SK-N-SH (cell line): ENCODE data around the gene TTC6. TPM values are rescaled to one million over a fixed set of nuclear protein-coding genes. Genes with fewer than 3 reads are reported as not detected.

Experiments
- CTCF ChIA-PET: fragments of 300-600, 350-600 bp; formaldehyde crosslinking; extraction: SDS; loops from one replicate; lab custom pipeline; 2021; lab: Yijun Ruan, JAX
- POLR2A ChIA-PET: fragments of 350-600 bp; sonication (Branson Sonifier 250); formaldehyde crosslinking; extraction: SDS; loops from one replicate; lab custom pipeline; 2020; ENCODE audit warnings: antibody characterized with exemption, inconsistent platforms; lab: Yijun Ruan, JAX
- DNase-seq: peaks from one replicate; pipeline ENCODE4 v3.0.0; 2012
- H2AFZ ChIP-seq: fragments of 200-600 bp; sonication (generic); 2 replicates; pipeline ENCODE4 v1.8.1; 2016; ENCODE audit warnings: antibody characterized with exemption, mild to moderate bottlenecking, low read depth
- H3F3A ChIP-seq: fragments of 200-600 bp; sonication (generic); replicated peaks from 2 replicates; pipeline ENCODE3; 2016; ENCODE audit warnings: antibody characterized with exemption, mild to moderate bottlenecking; ENCODE audit not compliant: insufficient read depth
- H3K27ac ChIP-seq, 2 experiments: fragments of 200-500 bp in 1 of 2; fragments of 200-600 bp in 1 of 2; sonication (Bioruptor generic) in 1 of 2; sonication (generic), shearing (Covaris generic) in 1 of 2; 2 replicates each; pipeline versions ENCODE4 v1.5.1 to v1.6.1; 2014 to 2016; ENCODE audit warnings: low read depth in 2 of 2, inconsistent platforms in 1 of 2, low read length in 1 of 2, mild to moderate bottlenecking in 1 of 2, mixed read lengths in 1 of 2
- H3K27me3 ChIP-seq: fragments of 200-600 bp; sonication (generic), shearing (Covaris generic); 2 replicates; pipeline ENCODE4 v1.6.1; 2016; ENCODE audit warnings: mixed run types; ENCODE audit not compliant: insufficient read depth
- H3K36me3 ChIP-seq, 2 experiments: fragments of 200-500 bp in 1 of 2; fragments of 200-600 bp in 1 of 2; sonication (Bioruptor generic) in 1 of 2; sonication (generic) in 1 of 2; replicated peaks in 1 of 2; 2 replicates each; pipeline versions ENCODE3 to v1.5.1; 2014 to 2016; ENCODE audit warnings: low read length in 1 of 2, mild to moderate bottlenecking in 1 of 2; ENCODE audit not compliant: insufficient read depth in 2 of 2, control insufficient read depth in 1 of 2
- H3K4me1 ChIP-seq, 2 experiments: fragments of 200-500 bp in 1 of 2; fragments of 200-600 bp in 1 of 2; sonication (Bioruptor generic) in 1 of 2; sonication (generic), shearing (Covaris generic) in 1 of 2; 2 replicates each; pipeline versions ENCODE4 v1.5.1 to v1.6.1; 2014 to 2016; ENCODE audit warnings: low read depth in 1 of 2, low read length in 1 of 2, mixed run types in 1 of 2; ENCODE audit not compliant: insufficient read depth in 2 of 2, control insufficient read depth in 1 of 2
- H3K4me2 ChIP-seq: fragments of 200-600 bp; sonication (generic), shearing (Covaris generic); 2 replicates; pipeline ENCODE4 v1.6.1; 2017; ENCODE audit warnings: mixed run types
- H3K4me3 ChIP-seq, 2 experiments: fragments of 200-500 bp in 1 of 2; fragments of 200-600 bp in 1 of 2; sonication (Bioruptor generic) in 1 of 2; sonication (generic), shearing (Covaris generic) in 1 of 2; 2 replicates each; pipeline versions ENCODE4 v1.5.1 to v1.8.1; 2014 to 2016; ENCODE audit warnings: low read depth in 2 of 2, inconsistent platforms in 1 of 2, low read length in 1 of 2, mild to moderate bottlenecking in 1 of 2, mixed read lengths in 1 of 2, moderate library complexity in 1 of 2
- H3K79me2 ChIP-seq: fragments of 200-600 bp; sonication (generic); 2 replicates; pipeline ENCODE4 v1.8.1; 2017; ENCODE audit warnings: mild to moderate bottlenecking; ENCODE audit not compliant: insufficient read depth
- H3K9ac ChIP-seq: fragments of 200-600 bp; sonication (generic); 2 replicates; pipeline ENCODE4 v1.6.1; 2017; ENCODE audit warnings: mixed run types
- H3K9me2 ChIP-seq: fragments of 200-600 bp; sonication (generic); 2 replicates; pipeline ENCODE4 v1.6.1; 2017; ENCODE audit warnings: mixed run types
- H3K9me3 ChIP-seq: fragments of 200-600 bp; sonication (generic); 2 replicates; pipeline ENCODE4 v1.6.1; 2017; ENCODE audit warnings: mixed run types, mild to moderate bottlenecking, moderate library complexity
- H4K20me1 ChIP-seq: fragments of 200-600 bp; sonication (generic); 2 replicates; pipeline ENCODE4 v1.6.1; 2017; ENCODE audit warnings: mild to moderate bottlenecking, mixed run types; ENCODE audit not compliant: insufficient read depth
- CHD2 ChIP-seq: fragments of 150-350 bp; IDR thresholded peaks from 2 replicates; pipeline ENCODE4 v1.6.1; 2018; ENCODE audit warnings: low read length; ENCODE audit not compliant: partially characterized antibody
- ELF1 ChIP-seq: IDR thresholded peaks from 2 replicates; pipeline ENCODE4 v1.4.0; 2012
- EP300 ChIP-seq, 2 experiments: IDR thresholded peaks; 2 replicates each; pipeline versions ENCODE4 v1.4.0 to v1.6.1; 2012; ENCODE audit warnings: borderline replicate concordance in 1 of 2, low read depth in 1 of 2, low read length in 1 of 2
- FOSL2 ChIP-seq: IDR thresholded peaks from 2 replicates; pipeline ENCODE4 v1.4.0; 2012; ENCODE audit warnings: low read depth, mild to moderate bottlenecking, moderate library complexity, borderline replicate concordance
- FOXJ3 ChIP-seq: sonication (generic); formaldehyde crosslinking; IDR thresholded peaks from 2 replicates; pipeline ENCODE4 v1.5.1; 2020; ENCODE audit warnings: mild to moderate bottlenecking, missing genetic modification reagents
- JUND ChIP-seq: IDR thresholded peaks from 2 replicates; pipeline ENCODE4 v1.4.0; 2012
- MXI1 ChIP-seq: IDR thresholded peaks from 2 replicates; pipeline ENCODE4 v1.6.1; 2012; ENCODE audit warnings: mild to moderate bottlenecking, low read depth, low read length, improper control_type of control experiment
- NFIC ChIP-seq: IDR thresholded peaks from 2 replicates; pipeline ENCODE4 v1.4.0; 2012; ENCODE audit warnings: borderline replicate concordance
- NRF1 ChIP-seq: IDR thresholded peaks from 2 replicates; pipeline ENCODE4 v1.6.1; 2012; ENCODE audit warnings: low read depth, mild to moderate bottlenecking, low read length
- PBX3 ChIP-seq: IDR thresholded peaks from 2 replicates; pipeline ENCODE4; 2012
- POLR2AphosphoS5 ChIP-seq: IDR thresholded peaks from 2 replicates; pipeline ENCODE4 v1.6.1; 2012; ENCODE audit warnings: low read depth, low read length
- RAD21 ChIP-seq: IDR thresholded peaks from 2 replicates; pipeline ENCODE4 v1.6.1; 2012; ENCODE audit warnings: mild to moderate bottlenecking, low read length
- RCOR1 ChIP-seq: fragments of 150-350 bp; IDR thresholded peaks from 2 replicates; pipeline ENCODE4 v1.6.1; 2017; ENCODE audit warnings: antibody characterized with exemption, low read length
- REST ChIP-seq: IDR thresholded peaks from 2 replicates; pipeline ENCODE4 v1.6.1; 2012; ENCODE audit warnings: mild to moderate bottlenecking, low read depth, low read length, moderate library complexity
- RFX5 ChIP-seq: IDR thresholded peaks from 2 replicates; pipeline ENCODE4 v1.6.1; 2012; ENCODE audit warnings: mild to moderate bottlenecking, improper control_type of control experiment, low read length
- SIN3A ChIP-seq: IDR thresholded peaks from 2 replicates; pipeline ENCODE4 v1.6.1; 2012; ENCODE audit warnings: low read depth, mild to moderate bottlenecking, low read length, moderate library complexity, borderline replicate concordance
- SMC3 ChIP-seq: IDR thresholded peaks from 2 replicates; pipeline ENCODE4 v1.6.1; 2012; ENCODE audit warnings: low read depth, low read length, improper control_type of control experiment
- TAF1 ChIP-seq: IDR thresholded peaks from 2 replicates; pipeline ENCODE4 v1.6.1; 2012; ENCODE audit warnings: low read depth, mild to moderate bottlenecking, low read length, moderate library complexity, borderline replicate concordance
- TEAD4 ChIP-seq: IDR thresholded peaks from 2 replicates; pipeline ENCODE4 v1.4.0; 2012; ENCODE audit warnings: mild to moderate bottlenecking, borderline replicate concordance; ENCODE audit not compliant: insufficient read depth
- YY1 ChIP-seq: IDR thresholded peaks from 2 replicates; pipeline ENCODE4 v1.4.0; 2012; ENCODE audit warnings: low read depth, mild to moderate bottlenecking
- WGBS: methylation state at CpG from one replicate; pipeline ENCODE4 v1.1.6; 2017; ENCODE audit warnings: low lambda C conversion rate; 5-methylcytosine and 5-hydroxymethylcytosine counted together
- polyA plus RNA-seq, 3 experiments: library from polyadenylated mRNA; depleted of rRNA; stranded (reverse); fragments of >200 nt; gene quantifications; 2 replicates each; pipeline ENCODE4 v1.2.3, GENCODE V29; 2012
- TF ChIP-seq, protein P1 (sequence below): IDR thresholded peaks from 2 replicates; pipeline ENCODE4 v1.4.0; 2012; ENCODE audit warnings: low read depth
- TF ChIP-seq, protein P2 (sequence below): IDR thresholded peaks from 2 replicates; pipeline ENCODE4 v1.4.0; 2012; ENCODE audit warnings: low read depth, borderline replicate concordance

TTC6 gene
- polyA plus RNA-seq, 1 of the 3 experiments (the other 2 are of a cell fraction) = not detected

DNA sequence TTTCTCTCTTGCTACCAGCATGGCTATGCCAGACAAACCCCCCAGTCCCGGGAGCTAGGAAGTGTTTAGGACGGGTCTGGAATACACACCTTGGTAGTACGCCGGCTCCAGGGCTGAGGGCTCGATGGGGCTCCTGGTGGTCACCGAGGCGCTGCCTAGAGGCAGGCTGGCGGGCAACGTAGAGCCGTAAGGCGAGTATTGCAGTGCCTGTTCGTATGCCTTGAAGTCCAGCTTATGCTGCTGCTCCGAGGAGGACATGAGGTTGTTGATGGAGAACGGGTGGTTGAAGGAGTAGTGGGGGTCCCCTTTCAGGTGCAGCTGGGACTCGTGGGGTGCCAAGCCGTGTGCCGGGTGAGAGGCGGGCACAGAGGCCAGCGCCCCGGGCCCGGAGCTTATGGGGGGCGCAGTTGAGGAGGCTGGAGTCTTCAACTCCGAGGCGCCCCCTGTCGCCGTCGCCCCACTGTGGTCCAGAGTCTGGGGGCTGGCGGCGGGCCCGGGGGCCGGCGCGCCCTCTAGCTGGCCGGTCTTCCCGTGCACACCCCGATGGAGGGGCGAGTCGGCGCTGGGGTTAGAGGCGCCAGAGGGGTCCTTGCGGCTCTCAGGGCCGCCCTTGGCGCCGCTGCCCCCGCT, 4.0 kb upstream of the TTC6 start:
- DNase-seq = no peak
- no peak for TF ChIP-seq FOSL2
- TF ChIP-seq JUND = no peak
- no peak for TF ChIP-seq NRF1
- TF ChIP-seq TAF1 = no peak
- TF ChIP-seq RCOR1 = no peak
- TF ChIP-seq, protein P1, sequence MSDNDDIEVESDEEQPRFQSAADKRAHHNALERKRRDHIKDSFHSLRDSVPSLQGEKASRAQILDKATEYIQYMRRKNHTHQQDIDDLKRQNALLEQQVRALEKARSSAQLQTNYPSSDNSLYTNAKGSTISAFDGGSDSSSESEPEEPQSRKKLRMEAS = no peak
- no peak for TF ChIP-seq MXI1
- TF ChIP-seq PBX3 = no peak
- no peak for TF ChIP-seq RFX5
- no peak for TF ChIP-seq RAD21
- TF ChIP-seq SIN3A = no peak
- TF ChIP-seq SMC3 = no peak
- H3K9me3 ChIP-seq = no peaks in the 10 kb centered on the region
- CTCF ChIA-PET = no interaction called here
- H3K4me1 ChIP-seq = no peaks in the 10 kb centered on the region
- H3F3A ChIP-seq = no peaks in the 10 kb centered on the region
- H3K4me3 ChIP-seq = no peak overlapping the region
- no peaks in the 10 kb centered on the region for H3K36me3 ChIP-seq
- H3K4me2 ChIP-seq = no peak overlapping the region
- POLR2A ChIA-PET = no interaction called here
- H4K20me1 ChIP-seq = no peaks in the 10 kb centered on the region
- H3K27ac ChIP-seq = no peak overlapping the region
- H3K9me2 ChIP-seq = no peaks in the 10 kb centered on the region
- H2AFZ ChIP-seq = no peak overlapping the region
- WGBS = 26% methylated on average over 18 of the region's 45 CpGs
- no peak overlapping the region for H3K9ac ChIP-seq
- no peaks in the 10 kb centered on the region for H3K79me2 ChIP-seq
- peaks cover 33% of the 10 kb centered on the region for H3K27me3 ChIP-seq

DNA sequence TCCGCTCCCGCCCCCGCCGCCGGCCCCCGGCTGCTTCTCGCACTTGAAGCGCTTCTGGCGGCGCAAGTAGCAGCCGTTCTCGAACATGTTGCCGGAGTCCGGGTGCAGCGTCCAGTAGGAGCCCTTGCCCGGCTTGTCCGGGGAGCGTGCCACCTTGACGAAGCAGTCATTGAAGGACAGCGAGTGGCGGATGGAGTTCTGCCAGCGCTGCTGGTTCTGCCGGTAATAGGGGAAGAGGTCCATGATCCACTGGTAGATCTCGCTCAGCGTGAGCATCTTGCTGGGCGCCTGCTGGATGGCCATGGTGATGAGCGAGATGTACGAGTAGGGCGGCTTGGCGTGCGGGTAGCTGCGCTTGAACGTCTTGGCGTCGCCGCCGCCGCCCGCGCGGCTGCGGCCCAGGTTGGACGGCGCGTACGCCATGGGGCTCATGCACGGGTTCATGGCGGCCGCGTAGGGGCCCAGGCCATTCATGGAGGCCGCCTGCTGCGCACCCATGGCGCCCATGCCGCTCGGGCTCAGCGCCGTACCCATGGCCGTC, 3.4 kb upstream of the TTC6 start:
- Histone ChIP-seq H3K4me3 (no peak overlapping the region), H3F3A (no peaks in the 10 kb centered on the region), H3K27ac (no peak overlapping the region), H3K4me1 (no peaks in the 10 kb centered on the region), H3K9me3 (no peaks in the 10 kb centered on the region), H3K36me3 (no peaks in the 10 kb centered on the region), H3K4me2 (no peak overlapping the region), H3K9ac (no peak overlapping the region), H2AFZ (no peak overlapping the region), H3K79me2 (no peaks in the 10 kb centered on the region), H3K9me2 (no peaks in the 10 kb centered on the region), H3K27me3 (peaks cover 33% of the 10 kb centered on the region), H4K20me1 (no peaks in the 10 kb centered on the region)
- WGBS = 60% methylated on average over 1 of the region's 58 CpGs
- DNase-seq = no peak
- ChIA-PET CTCF (no interaction called here), POLR2A (no interaction called here)
- TF ChIP-seq JUND (no peak), ELF1 (no peak), TAF1 (no peak), YY1 (no peak), CHD2 (no peak), NFIC (no peak), RCOR1 (no peak), RFX5 (no peak), EP300 (IDR thresholded peaks at IDR 0.05; ENCODE audit: borderline replicate concordance in 1 of 2, low read depth in 1 of 2, low read length in 1 of 2) (no peak), POLR2AphosphoS5 (no peak), FOXJ3 (CRISPR knock-in tag) (no peak), REST (no peak), TEAD4 (no peak)
- TF ChIP-seq, protein P2, sequence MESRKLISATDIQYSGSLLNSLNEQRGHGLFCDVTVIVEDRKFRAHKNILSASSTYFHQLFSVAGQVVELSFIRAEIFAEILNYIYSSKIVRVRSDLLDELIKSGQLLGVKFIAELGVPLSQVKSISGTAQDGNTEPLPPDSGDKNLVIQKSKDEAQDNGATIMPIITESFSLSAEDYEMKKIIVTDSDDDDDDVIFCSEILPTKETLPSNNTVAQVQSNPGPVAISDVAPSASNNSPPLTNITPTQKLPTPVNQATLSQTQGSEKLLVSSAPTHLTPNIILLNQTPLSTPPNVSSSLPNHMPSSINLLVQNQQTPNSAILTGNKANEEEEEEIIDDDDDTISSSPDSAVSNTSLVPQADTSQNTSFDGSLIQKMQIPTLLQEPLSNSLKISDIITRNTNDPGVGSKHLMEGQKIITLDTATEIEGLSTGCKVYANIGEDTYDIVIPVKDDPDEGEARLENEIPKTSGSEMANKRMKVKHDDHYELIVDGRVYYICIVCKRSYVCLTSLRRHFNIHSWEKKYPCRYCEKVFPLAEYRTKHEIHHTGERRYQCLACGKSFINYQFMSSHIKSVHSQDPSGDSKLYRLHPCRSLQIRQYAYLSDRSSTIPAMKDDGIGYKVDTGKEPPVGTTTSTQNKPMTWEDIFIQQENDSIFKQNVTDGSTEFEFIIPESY = no peak
